ENCODE results near the gene AMD1. TPM values are rescaled to one million over a fixed set of nuclear protein-coding genes. Genes with fewer than 3 reads are reported as not detected.

AMD1 gene
- total RNA-seq, 2 experiments from 2014 or later: 74.3 to 90.0 TPM

DNA sequence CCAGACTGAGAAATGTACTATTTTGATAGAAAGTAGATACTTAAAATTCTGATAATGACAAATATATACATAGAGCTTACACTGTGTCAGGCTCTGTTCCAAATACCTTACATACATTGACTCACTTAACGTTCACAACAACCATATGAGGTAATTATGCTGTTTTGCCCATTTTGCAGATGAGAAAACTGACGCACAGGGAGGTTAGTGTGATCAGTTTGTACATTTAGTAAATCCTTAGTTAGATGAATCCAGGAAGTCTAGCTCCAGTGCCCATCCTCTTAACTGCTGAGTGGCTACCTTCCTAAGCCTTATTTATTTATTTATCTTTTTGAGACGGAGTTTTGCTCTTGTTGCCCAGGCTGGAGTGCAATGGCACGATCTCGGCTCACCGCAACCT lies 60.6 kb downstream of the AMD1 start:
- no peaks in the 10 kb centered on the region for H3K79me2 ChIP-seq (ENCODE audit: insufficient read depth, low read depth, low read length)
- no peak for TF ChIP-seq CTCF (conservative IDR thresholded peaks at IDR 0.05; ENCODE audit: low read length)
- no peak for TF ChIP-seq EZH2phosphoT487 (IDR thresholded peaks at IDR 0.05; ENCODE audit: borderline replicate concordance, low read depth, low read length)
- no peaks in the 10 kb centered on the region for H3K9me2 ChIP-seq (ENCODE audit: insufficient read depth, low read length)
- H3K4me2 ChIP-seq (ENCODE audit: low read length): no peak overlapping the region
- ChIA-PET POLR2A (interaction anchor here (0.6 to 1.4 kb wide), 3 partner anchors 22 to 580 kb away, joined by 3 to 4 read pairs (median 3); no protein-coding TSS in a partner anchor), CTCF (ENCODE audit: unreplicated experiment) (no interaction called here)
- no peak for DNase-seq (ENCODE audit: low spot score)
- no peak overlapping the region for H3K27ac ChIP-seq (ENCODE audit: low read depth, low read length, poor library complexity, severe bottlenecking)
- no TSS peak for BruUV-seq (replicated peaks)
- H4K20me1 ChIP-seq (ENCODE audit: insufficient read depth, low read length): no peaks in the 10 kb centered on the region
- intact Hi-C loops (cut with micrococcal nuclease; ENCODE audit: unreplicated experiment): no loop called here
- H3K4me1 ChIP-seq (ENCODE audit: insufficient read depth, low read length, poor library complexity, severe bottlenecking): no peaks in the 10 kb centered on the region
- no peaks in the 10 kb centered on the region for H3K36me3 ChIP-seq (ENCODE audit: insufficient read depth, low read length)
- no peak overlapping the region for H3K4me3 ChIP-seq (ENCODE audit: low read depth, low read length, poor library complexity, severe bottlenecking)
- no peak overlapping the region for H2AFZ ChIP-seq (ENCODE audit: low read length)
- H3K9me3 ChIP-seq (ENCODE audit: low read length): no peaks in the 10 kb centered on the region

DNA sequence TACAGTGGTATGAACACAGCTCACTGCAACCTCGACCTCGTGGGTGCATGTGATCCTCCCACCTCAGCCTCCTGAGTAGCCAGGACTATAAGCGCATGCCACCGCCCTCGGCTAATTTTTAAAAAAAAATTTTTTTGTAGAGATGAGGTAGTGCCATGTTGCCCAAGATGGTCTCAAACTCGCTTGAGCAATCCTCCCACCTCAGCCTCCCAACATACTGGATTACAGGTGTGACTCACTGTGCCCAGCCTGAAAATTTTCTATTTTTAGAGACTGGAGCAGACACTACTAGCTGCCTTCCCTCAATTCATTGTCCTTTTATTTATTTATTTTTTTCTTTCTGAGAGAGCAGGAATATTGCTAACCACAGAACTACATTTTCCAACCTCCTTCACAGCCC lies 63.6 kb downstream of the AMD1 start:
- Histone ChIP-seq H3K4me2 (ENCODE audit: low read length) (no peak overlapping the region), H3K4me1 (ENCODE audit: insufficient read depth, low read length, poor library complexity, severe bottlenecking) (no peaks in the 10 kb centered on the region), H3K9me2 (ENCODE audit: insufficient read depth, low read length) (no peaks in the 10 kb centered on the region), H3K9me3 (ENCODE audit: low read length) (no peaks in the 10 kb centered on the region), H2AFZ (ENCODE audit: low read length) (no peak overlapping the region), H3K4me3 (ENCODE audit: low read depth, low read length, poor library complexity, severe bottlenecking) (no peak overlapping the region), H3K36me3 (ENCODE audit: insufficient read depth, low read length) (no peaks in the 10 kb centered on the region), H4K20me1 (ENCODE audit: insufficient read depth, low read length) (no peaks in the 10 kb centered on the region), H3K79me2 (ENCODE audit: insufficient read depth, low read depth, low read length) (no peaks in the 10 kb centered on the region), H3K27ac (ENCODE audit: low read depth, low read length, poor library complexity, severe bottlenecking) (no peak overlapping the region)
- intact Hi-C loops (cut with micrococcal nuclease; ENCODE audit: unreplicated experiment): no loop called here
- no peak for TF ChIP-seq EZH2phosphoT487 (IDR thresholded peaks at IDR 0.05; ENCODE audit: borderline replicate concordance, low read depth, low read length)
- no peak for TF ChIP-seq CTCF (conservative IDR thresholded peaks at IDR 0.05; ENCODE audit: low read length)
- no peak for DNase-seq (ENCODE audit: low spot score)
- ChIA-PET POLR2A (no interaction called here), CTCF (ENCODE audit: unreplicated experiment) (no interaction called here)
- BruUV-seq (replicated peaks): no TSS peak

DNA sequence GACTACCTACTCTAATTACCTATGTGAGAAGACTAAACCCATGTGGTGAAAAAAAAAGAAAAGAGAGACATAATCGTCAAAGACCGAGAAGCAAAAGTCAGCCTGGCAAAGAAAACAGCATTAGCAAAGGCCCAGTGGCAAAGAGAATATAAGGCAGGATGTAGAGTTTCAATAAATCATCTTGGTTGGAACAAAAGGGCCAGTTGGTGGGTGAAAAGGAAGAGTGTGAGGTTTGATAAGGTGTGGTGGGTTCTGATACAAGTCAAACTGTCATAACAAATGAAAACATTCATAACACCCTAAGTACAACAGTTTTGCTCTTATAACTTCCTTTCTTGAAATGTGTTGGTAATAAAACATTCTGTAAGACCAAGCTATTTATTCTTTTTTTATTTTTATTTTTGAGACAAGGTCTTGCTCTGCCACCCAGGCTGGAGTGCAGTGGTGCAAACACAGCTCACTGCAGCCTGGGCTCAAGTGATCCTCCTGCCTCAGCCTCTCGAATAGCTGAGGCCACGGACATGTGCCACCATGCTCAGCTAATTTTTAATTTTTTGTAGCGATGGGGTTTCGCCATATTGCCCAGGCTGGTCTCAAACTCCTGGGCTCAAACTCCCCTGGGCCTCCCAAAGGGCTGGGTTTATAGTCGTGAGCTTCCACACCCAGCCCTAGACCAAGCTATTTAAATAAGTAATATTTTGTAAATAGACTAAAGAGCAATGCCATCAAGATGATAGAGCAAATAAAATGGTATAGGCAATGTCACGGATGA lies 65.0 kb downstream of the AMD1 start:
- no TSS peak for BruUV-seq (replicated peaks)
- ChIA-PET CTCF (ENCODE audit: unreplicated experiment) (no interaction called here), POLR2A (interaction anchor here (0.6 to 0.9 kb wide), 6 partner anchors 13 to 1002 kb away, joined by 3 to 5 read pairs (median 4); no protein-coding TSS in a partner anchor)
- no peak overlapping the region for H2AFZ ChIP-seq (ENCODE audit: low read length)
- no peaks in the 10 kb centered on the region for H3K9me2 ChIP-seq (ENCODE audit: insufficient read depth, low read length)
- H3K4me2 ChIP-seq (ENCODE audit: low read length): no peak overlapping the region
- H3K36me3 ChIP-seq (ENCODE audit: insufficient read depth, low read length): no peaks in the 10 kb centered on the region
- no peak for DNase-seq (ENCODE audit: low spot score)
- H3K27ac ChIP-seq (ENCODE audit: low read depth, low read length, poor library complexity, severe bottlenecking): no peak overlapping the region
- no peaks in the 10 kb centered on the region for H4K20me1 ChIP-seq (ENCODE audit: insufficient read depth, low read length)
- no peaks in the 10 kb centered on the region for H3K79me2 ChIP-seq (ENCODE audit: insufficient read depth, low read depth, low read length)
- H3K4me1 ChIP-seq (ENCODE audit: insufficient read depth, low read length, poor library complexity, severe bottlenecking): no peaks in the 10 kb centered on the region
- intact Hi-C loops (cut with micrococcal nuclease; ENCODE audit: unreplicated experiment): no loop called here
- no peaks in the 10 kb centered on the region for H3K9me3 ChIP-seq (ENCODE audit: low read length)
- no peak for TF ChIP-seq CTCF (conservative IDR thresholded peaks at IDR 0.05; ENCODE audit: low read length)
- TF ChIP-seq EZH2phosphoT487 (IDR thresholded peaks at IDR 0.05; ENCODE audit: borderline replicate concordance, low read depth, low read length): no peak
- no peak overlapping the region for H3K4me3 ChIP-seq (ENCODE audit: low read depth, low read length, poor library complexity, severe bottlenecking)

All from OCI-LY7 (cell line).